ENCODE data around the gene KRT76.

The KRT76 gene

DNA sequence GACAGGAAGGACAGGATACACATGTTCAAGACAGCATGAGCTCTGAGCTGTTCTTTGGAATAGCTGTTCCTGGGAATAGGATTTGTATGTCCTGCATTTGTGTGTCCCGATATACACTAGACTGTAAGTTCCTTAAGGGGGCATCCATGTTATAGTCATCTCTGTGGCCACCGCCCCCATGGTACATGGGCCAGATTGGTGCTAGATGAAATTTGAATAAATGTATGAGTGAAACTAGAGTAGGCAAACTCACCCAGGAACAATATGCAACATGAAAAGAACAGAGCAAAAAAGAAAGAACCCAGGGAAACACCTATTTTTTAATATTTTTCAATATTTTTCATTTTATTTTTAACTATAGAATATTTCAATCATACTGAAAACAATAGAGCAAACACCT is 48.8 kb downstream of the KRT76 start:
- DNase-seq = no peak

DNA sequence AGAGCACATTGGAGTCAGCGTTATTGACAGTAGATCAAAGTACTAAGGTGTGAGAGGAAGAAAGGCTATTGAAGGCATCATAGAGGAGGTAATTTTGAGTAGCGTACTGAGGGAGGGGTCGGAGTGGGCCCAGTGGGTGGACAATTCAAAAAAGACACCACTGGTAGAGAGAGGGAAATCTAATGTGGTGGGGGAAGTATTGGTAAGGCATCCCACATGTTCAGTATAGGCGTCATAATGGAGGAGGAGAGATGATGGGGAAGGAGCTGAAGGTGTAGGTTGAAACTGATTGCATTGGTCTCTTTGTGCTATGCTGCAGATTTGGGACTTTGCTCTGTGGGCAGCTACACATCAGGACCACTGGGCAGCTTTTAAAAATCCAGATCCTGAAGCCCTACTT is 50.1 kb downstream of the KRT76 start:
- no peak for DNase-seq

DNA sequence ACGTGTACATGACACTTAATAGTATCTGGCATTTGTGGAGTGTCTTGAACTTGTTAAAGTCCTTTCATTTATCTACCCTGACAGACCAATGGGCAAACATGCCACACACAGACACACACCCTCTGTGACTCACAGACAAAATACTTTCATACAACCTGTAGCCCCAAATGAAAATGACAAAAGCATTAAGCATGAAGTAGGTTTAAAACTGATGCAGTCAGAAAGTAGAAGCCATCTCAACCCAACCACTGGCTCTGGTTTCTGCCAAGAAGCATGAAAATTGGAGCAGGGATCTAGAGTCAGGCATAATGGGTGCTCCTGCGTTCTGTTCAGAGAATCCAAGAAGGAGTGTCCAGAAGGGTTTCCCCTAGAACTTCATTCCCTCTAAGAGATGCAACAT is 50.7 kb downstream of the KRT76 start:
- DNase-seq = no peak

DNA sequence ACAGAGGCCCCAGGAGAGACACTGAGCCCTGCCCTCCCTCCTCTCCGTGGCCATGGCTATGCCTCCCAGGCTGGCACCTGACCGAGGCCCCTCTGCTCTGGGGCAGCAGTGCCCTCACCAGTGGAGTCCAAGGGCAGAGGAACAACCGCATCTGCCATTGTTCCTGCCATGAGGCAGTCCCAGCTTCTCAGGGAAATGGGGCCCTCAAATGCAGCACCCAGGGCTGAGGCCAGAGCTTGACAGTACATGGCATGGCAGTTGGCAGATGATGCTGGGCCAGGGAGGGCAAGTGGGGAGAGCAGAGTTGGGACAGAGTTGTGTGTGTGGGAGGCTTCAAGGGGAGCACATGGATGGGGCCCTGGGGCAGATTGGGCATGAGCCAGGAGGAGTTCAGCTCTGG is 52.8 kb downstream of the KRT76 start:
- DNase-seq = no peak

DNA sequence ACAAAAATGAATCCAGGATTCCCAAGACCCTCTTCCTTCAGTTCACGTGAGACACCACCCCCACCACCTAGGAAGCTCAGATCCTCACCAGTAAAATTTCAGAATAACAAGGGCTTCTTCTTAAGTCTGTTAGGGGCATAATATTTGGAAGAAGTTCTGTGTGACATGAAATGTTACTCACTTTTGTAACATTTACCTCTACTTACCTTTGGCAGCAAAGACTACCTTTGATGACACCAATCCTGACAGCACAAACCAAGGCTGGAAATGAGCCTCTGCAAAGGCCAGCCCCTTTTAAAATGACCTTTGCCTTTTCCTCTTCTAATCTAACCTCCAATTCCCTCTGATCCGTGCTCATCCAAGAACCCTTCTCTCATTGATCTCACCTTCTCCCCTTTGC is 54.5 kb downstream of the KRT76 start:
- no peak for DNase-seq

DNA sequence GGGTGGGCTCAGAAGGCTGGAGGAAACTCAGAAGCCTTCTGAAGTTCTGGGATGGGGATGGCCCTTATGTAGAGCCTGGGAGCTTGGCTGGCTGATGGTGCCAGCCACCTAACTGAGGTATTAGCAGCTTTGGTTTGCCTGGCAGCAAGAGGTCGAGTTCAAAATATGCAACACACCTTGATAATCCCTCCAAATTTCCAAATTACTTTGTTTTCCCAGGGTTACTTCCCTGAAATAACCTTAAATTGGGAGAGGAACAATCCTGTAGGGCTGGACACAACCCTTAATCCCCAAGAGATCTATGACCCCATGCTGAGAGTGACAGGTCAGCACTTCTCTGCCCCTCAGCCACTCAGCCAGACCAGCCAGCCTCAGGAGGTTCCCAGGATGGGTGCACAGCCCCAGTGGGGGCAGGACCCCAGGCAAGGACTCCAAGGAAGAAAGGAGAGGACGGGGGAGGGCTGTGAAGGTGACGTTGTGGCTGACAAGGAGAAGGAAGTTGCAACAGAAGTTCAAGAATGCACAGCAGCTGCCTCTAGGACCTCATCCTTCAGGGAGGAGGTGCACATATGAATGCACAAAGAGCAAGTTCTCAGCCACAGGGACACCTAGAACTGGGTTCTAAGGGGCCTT is 55.2 kb downstream of the KRT76 start:
- DNase-seq = no peak

DNA sequence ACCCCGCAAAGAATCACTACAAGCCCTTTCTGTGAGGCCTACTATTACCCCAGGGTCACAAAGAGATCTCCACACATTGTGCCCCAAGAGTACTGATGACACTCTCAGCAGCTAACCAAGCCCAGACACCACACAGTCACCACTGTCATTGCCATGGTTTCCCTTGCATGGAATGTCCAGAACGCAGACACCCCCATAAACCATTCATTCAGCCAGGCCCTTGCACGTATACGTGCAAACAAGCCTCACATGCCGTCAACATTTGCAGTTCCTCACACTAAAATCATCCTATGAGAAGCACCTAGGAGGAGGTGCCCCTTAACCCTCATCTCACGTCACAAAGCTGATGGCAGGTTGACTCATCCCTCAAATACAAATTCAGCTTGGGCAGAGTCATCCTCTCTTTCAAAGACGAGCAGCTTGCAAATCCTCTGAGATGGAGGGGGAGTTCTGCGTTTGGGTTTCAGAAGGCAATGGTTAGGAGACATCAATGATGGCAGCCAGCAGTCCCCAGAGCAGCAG is 56.7 kb downstream of the KRT76 start:
- DNase-seq = no peak
